SJCRH30 (cell line): ENCODE measurements around the gene SLC25A48. TPM values are rescaled to one million over a fixed set of nuclear protein-coding genes. Genes with fewer than 3 reads are reported as not detected.

Experiments used
- DNase-seq, 2 experiments: peaks; one replicate each; pipeline ENCODE4 v3.0.0-alpha.2; 2015 to 2020
- H3K27ac ChIP-seq: fragments of 250-450 bp; sonication (Bioruptor Pico); 2 replicates; pipeline ENCODE4 v1.5.1; 2020; ENCODE audit warnings: mild to moderate bottlenecking, moderate library complexity
- H3K27me3 ChIP-seq: fragments of 250-450 bp; sonication (Bioruptor Pico); 2 replicates; pipeline ENCODE4 v1.5.1; 2020; ENCODE audit warnings: mild to moderate bottlenecking, moderate library complexity
- H3K36me3 ChIP-seq: fragments of 250-450 bp; sonication (Bioruptor Pico); 2 replicates; pipeline ENCODE4 v1.5.1; 2020; ENCODE audit warnings: mild to moderate bottlenecking, moderate library complexity
- H3K4me1 ChIP-seq: fragments of 250-450 bp; sonication (Bioruptor Pico); 2 replicates; pipeline ENCODE4 v1.5.1; 2020; ENCODE audit warnings: mild to moderate bottlenecking, moderate library complexity
- H3K4me3 ChIP-seq: fragments of 250-450 bp; sonication (Bioruptor Pico); 2 replicates; pipeline ENCODE4 v1.5.1; 2020; ENCODE audit warnings: mild to moderate bottlenecking, moderate library complexity
- H3K9me3 ChIP-seq: fragments of 250-450 bp; sonication (Bioruptor Pico); replicated peaks from 2 replicates; pipeline ENCODE4 v1.5.1; 2020; ENCODE audit warnings: mild to moderate bottlenecking, moderate library complexity
- total RNA-seq: library from RNA; depleted of rRNA; stranded (reverse); fragments of >200 nt; shearing (Covaris generic); gene quantifications from 2 replicates; pipeline ENCODE4 v1.2.3, GENCODE V29; 2014

The SLC25A48 gene
- total RNA-seq, 1 experiment from 2014 or later, result not detected

- no peak overlapping the region for H3K4me3 ChIP-seq
Measured at GRCh38 chr5:135890296-135890695, 55.8 kb downstream of the SLC25A48 start.

DNA sequence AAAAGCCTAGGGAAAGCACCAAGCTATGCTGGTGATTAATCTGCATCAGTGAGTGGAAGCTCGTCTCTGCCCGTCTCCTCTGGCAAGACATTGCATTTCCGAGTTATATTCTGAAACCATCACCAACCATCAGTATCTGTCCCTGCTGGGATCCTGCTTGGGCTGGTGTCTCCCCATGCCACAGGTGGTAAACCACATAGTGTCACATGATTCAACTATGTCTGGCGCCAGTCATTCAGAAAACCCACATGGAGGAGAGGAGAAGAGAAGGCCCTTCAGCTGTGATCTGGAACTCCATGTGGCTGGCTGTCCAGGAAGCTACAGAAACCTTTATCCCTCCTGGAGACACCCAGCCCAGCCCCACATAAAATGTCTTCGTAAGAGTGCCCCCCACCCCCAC lies 56.4 kb downstream of the SLC25A48 start:
- H3K27ac ChIP-seq, result peak overlapping the region; percentile 44
- H3K4me3 ChIP-seq, result no peak overlapping the region
- no peaks in the 10 kb centered on the region for H3K36me3 ChIP-seq
- peaks cover 31% of the 10 kb centered on the region for H3K4me1 ChIP-seq
- no peaks in the 10 kb centered on the region for H3K27me3 ChIP-seq
- DNase-seq, result peak; percentile 49 to 61
- H3K9me3 ChIP-seq, result no peaks in the 10 kb centered on the region

More at GRCh38 chr5:135890296-135890695, 55.8 kb downstream of the SLC25A48 start:
- Histone ChIP-seq H3K27me3 (no peaks in the 10 kb centered on the region), H3K36me3 (no peaks in the 10 kb centered on the region), H3K9me3 (no peaks in the 10 kb centered on the region), H3K27ac (no peak overlapping the region), H3K4me1 (peaks cover 31% of the 10 kb centered on the region)
- no peak for DNase-seq

- Histone ChIP-seq H3K4me3 (no peak overlapping the region), H3K4me1 (peaks cover 31% of the 10 kb centered on the region)
Measured at GRCh38 chr5:135891268-135891667, 56.8 kb downstream of the SLC25A48 start.

GRCh38 chr5:135891791-135892190 lies 57.3 kb downstream of the SLC25A48 start:
- DNase-seq, result peak; percentile 66 to 78
- H3K27me3 ChIP-seq, result no peaks in the 10 kb centered on the region
- H3K9me3 ChIP-seq, result no peaks in the 10 kb centered on the region
- peaks cover 31% of the 10 kb centered on the region for H3K4me1 ChIP-seq
- peak overlapping the region; percentile 44; the same call in 1 of the 2 replicates for H3K27ac ChIP-seq
- H3K4me3 ChIP-seq, result no peak overlapping the region
- H3K36me3 ChIP-seq, result no peaks in the 10 kb centered on the region

More at GRCh38 chr5:135891268-135891667, 56.8 kb downstream of the SLC25A48 start:
- Histone ChIP-seq H3K27ac (peak overlapping the region; percentile 44), H3K27me3 (no peaks in the 10 kb centered on the region), H3K36me3 (no peaks in the 10 kb centered on the region), H3K9me3 (no peaks in the 10 kb centered on the region)
- DNase-seq, result peak; percentile 15 to 62

DNA sequence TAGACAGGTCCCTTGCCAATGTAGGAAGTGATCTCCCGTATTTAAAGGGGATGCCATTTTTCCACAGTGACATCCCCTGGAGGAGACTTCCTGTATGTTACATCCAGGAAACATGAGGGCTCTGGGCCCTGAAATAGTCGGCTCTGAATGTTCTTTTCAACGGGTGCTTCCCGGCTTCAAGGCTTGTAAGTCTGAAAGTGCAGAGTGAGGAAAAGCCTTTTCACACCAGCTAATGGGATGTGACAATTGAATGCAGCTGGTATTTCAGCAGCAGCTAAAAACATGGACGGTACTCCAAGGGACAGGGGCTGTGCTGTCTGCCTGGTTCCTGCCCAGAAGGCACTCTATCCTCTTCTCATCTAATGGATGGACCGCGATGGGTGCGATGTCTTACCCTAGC lies 59.8 kb downstream of the SLC25A48 start:
- H3K4me3 ChIP-seq, result no peak overlapping the region
- H3K36me3 ChIP-seq, result no peaks in the 10 kb centered on the region
- no peaks in the 10 kb centered on the region for H3K9me3 ChIP-seq
- no peaks in the 10 kb centered on the region for H3K27me3 ChIP-seq
- no peak overlapping the region for H3K27ac ChIP-seq
- H3K4me1 ChIP-seq, result peaks cover 36% of the 10 kb centered on the region
- DNase-seq, result no peak

- Histone ChIP-seq H3K36me3 (no peaks in the 10 kb centered on the region), H3K27ac (no peak overlapping the region), H3K4me1 (peaks cover 37% of the 10 kb centered on the region), H3K4me3 (no peak overlapping the region), H3K27me3 (no peaks in the 10 kb centered on the region), H3K9me3 (no peaks in the 10 kb centered on the region)
- DNase-seq, result no peak
Measured at GRCh38 chr5:135894789-135895188, 60.3 kb downstream of the SLC25A48 start.

DNA sequence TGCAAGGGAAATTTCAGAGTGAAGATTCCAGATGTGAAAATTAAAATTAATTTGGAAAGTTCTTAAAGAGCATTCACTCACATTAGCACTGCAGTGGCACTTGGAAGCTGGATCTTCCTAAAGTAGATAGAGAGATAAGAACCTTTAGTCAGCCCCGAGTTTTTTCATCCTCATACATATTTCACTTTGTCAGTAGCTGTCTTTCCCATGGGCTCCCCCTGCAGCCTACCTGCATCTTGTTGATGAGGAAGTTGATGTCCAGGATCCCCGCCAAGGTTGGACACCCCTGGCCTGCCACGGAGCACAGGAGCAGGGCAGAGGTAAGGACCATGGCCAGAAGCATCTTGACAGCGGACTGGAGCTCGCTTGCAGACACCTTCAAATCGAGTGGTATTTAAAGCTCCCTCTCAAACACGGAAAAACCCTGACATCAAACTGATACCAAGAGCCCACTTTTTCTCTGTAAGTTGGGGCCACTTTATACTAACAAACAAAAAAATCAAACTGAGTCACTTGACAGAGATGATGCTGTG lies 61.1 kb downstream of the SLC25A48 start, which contains the start of gene IL9:
Gene IL9 (minus strand): TSS at position 368 of the 533 bp plus-strand sequence. CDS start 25 bp downstream, at position 343.
- Histone ChIP-seq H3K9me3 (no peaks in the 10 kb centered on the region), H3K36me3 (no peaks in the 10 kb centered on the region), H3K27me3 (no peaks in the 10 kb centered on the region), H3K4me1 (peaks cover 37% of the 10 kb centered on the region), H3K4me3 (no peak within 1 kb of the TSS), H3K27ac (no peak within 1 kb of the TSS)
- no peak for DNase-seq

GRCh38 chr5:135898651-135899050 lies 64.2 kb downstream of the SLC25A48 start:
- H3K9me3 ChIP-seq, result no peaks in the 10 kb centered on the region; the same call in 1 of the 2 replicates
- H3K27me3 ChIP-seq, result no peaks in the 10 kb centered on the region
- no peak overlapping the region for H3K27ac ChIP-seq
- no peak overlapping the region for H3K4me3 ChIP-seq
- peak; percentile 54 to 85 for DNase-seq
- H3K4me1 ChIP-seq, result peaks cover 12% of the 10 kb centered on the region
- H3K36me3 ChIP-seq, result no peaks in the 10 kb centered on the region

GRCh38 chr5:135900276-135900675 lies 65.8 kb downstream of the SLC25A48 start:
- H3K27ac ChIP-seq, result no peak overlapping the region
- no peaks in the 10 kb centered on the region for H3K36me3 ChIP-seq
- H3K4me1 ChIP-seq, result peaks cover 12% of the 10 kb centered on the region
- H3K27me3 ChIP-seq, result no peaks in the 10 kb centered on the region
- no peaks in the 10 kb centered on the region; the same call in 1 of the 2 replicates for H3K9me3 ChIP-seq
- no peak for DNase-seq
- no peak overlapping the region for H3K4me3 ChIP-seq

DNA sequence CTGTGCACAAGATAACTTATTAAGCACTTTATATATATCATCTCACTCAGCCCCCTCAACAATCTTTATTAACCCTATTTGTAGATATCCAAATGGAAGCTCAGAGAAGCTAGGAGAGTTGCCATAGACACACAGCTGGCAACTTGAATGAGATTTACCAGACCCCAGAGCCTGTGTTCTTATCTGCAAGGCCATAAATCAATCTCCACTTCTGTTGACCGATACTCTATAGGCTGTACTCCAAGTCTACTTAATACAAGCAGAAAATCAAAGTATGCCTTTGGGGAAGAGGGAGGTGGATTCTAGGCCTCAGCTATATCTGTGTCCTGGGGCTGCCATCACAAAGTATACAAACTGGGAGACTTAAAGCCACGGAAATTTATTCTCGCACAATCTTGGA lies 67.2 kb downstream of the SLC25A48 start:
- H3K27me3 ChIP-seq, result peaks cover 5% of the 10 kb centered on the region; the same call in 1 of the 2 replicates
- no peaks in the 10 kb centered on the region; the same call in 1 of the 2 replicates for H3K9me3 ChIP-seq
- H3K27ac ChIP-seq, result no peak overlapping the region
- DNase-seq, result no peak
- H3K4me1 ChIP-seq, result peaks cover 12% of the 10 kb centered on the region
- H3K36me3 ChIP-seq, result no peaks in the 10 kb centered on the region
- no peak overlapping the region for H3K4me3 ChIP-seq

DNA sequence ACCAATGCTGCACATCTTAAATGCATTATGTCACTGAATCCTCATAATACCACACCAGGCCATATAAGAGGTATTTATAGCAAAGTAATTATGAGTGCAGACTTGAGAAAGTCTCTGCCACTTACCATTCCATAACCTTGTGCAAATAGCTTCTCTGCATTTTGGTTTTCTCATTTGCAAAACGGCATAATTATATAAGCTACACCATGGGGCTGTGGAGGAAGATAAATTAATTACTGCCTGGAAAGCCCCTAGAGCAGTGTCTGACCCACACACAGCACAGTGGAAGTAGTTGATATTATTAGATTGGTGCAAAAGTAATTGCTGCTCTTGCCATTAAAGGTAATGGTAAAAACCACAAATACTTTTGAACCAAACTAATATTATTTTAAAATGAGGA lies 70.7 kb downstream of the SLC25A48 start:
- Histone ChIP-seq H3K27ac (no peak overlapping the region), H3K36me3 (no peaks in the 10 kb centered on the region), H3K27me3 (peaks cover 23% of the 10 kb centered on the region), H3K4me3 (no peak overlapping the region), H3K9me3 (no peaks in the 10 kb centered on the region; the same call in 1 of the 2 replicates), H3K4me1 (no peaks in the 10 kb centered on the region)
- DNase-seq, result no peak

DNA sequence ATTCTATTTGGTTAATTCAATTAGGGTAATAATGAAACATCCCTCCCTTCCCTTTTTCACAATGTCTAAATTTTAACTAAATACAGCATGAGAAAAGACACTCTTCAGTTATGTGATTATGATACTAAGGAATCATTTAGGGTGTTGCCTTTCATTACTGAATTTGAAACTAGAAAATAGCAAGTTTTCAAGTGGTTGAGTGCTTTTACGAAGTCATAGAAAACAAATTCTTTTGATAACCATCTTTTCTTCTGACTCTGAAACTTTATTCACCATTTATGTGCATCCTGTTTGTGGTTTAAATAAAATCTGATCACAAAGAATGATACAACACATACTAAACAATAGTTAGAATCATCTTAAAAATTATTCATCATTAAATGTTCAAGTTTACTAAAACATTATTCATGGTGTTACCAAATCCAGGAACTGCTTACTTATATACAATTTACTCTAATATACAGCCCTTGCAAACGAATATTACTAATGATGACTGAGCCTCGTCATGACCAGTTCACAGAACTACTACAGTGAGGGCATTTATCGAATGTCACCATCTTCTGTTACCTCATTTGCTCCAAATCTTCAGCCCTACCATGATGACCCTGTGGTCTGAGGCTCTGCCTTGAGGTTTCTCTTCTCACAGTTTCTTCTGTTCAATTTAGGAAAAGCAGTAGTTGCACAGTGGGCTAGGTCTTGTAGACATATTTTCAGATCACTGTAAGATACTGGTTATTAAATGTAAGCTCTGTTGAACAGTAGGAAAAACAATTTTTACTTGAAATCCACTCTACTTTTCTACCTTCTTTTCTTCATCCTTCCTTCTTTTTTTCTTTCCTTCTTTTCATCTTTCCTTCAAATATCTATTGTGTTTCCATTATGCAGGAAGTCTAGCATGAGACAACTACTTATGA lies 79.5 kb downstream of the SLC25A48 start:
- DNase-seq, result no peak
- H3K27ac ChIP-seq, result no peak overlapping the region
- H3K27me3 ChIP-seq, result peaks cover 13% of the 10 kb centered on the region; the same call in 1 of the 2 replicates
- H3K36me3 ChIP-seq, result no peaks in the 10 kb centered on the region
- H3K4me3 ChIP-seq, result no peak overlapping the region
- H3K9me3 ChIP-seq, result no peaks in the 10 kb centered on the region
- no peaks in the 10 kb centered on the region for H3K4me1 ChIP-seq

GRCh38 chr5:135915466-135916001 lies 81.1 kb downstream of the SLC25A48 start:
- Histone ChIP-seq H3K4me1 (no peaks in the 10 kb centered on the region), H3K36me3 (no peaks in the 10 kb centered on the region), H3K27me3 (peaks cover 11% of the 10 kb centered on the region), H3K9me3 (no peaks in the 10 kb centered on the region), H3K27ac (no peak overlapping the region), H3K4me3 (no peak overlapping the region)
- DNase-seq, result no peak

DNA sequence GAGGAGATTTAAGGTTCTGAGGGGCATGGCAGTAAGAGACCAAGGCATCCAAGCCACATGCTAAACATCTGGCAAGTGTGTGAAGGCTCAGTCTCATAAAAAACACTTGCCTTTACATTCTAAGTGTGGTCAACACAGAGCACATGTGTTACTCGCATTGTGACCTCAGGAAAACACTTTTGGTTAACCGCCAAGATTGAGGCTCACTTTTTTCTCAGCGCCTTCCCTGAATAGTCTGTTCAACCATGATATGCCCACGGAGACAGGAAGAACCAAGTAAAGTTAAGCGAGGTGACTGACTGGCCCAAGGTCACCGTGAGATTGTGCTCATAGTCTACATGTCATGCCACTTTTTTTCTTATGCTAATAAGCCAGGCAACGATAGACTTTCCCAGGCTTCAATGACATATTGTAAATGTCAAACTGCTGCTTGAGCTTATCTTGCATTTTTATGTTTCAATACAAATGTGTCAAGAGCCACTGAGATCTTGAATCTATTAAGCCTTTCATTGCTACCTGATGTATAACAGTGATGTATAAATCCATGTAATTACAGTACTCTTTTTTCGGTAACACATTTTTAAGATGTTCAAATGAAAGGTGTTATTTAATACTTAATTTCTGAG lies 82.3 kb downstream of the SLC25A48 start:
- Histone ChIP-seq H3K27ac (no peak overlapping the region), H3K4me3 (no peak overlapping the region), H3K4me1 (no peaks in the 10 kb centered on the region), H3K36me3 (no peaks in the 10 kb centered on the region), H3K27me3 (peaks cover 11% of the 10 kb centered on the region), H3K9me3 (no peaks in the 10 kb centered on the region)
- peak in 1 of 2 experiments; percentile 13 for DNase-seq
